Superior temporal gyrus (tissue), 1 donor: Measurements from ENCODE around the gene CRYBA2.

ENCODE experiments used
- DNase-seq: peaks from one replicate; pipeline ENCODE4 v3.0.0-alpha.2; 2016; ENCODE audit errors: extremely low spot score

The CRYBA2 gene

DNA sequence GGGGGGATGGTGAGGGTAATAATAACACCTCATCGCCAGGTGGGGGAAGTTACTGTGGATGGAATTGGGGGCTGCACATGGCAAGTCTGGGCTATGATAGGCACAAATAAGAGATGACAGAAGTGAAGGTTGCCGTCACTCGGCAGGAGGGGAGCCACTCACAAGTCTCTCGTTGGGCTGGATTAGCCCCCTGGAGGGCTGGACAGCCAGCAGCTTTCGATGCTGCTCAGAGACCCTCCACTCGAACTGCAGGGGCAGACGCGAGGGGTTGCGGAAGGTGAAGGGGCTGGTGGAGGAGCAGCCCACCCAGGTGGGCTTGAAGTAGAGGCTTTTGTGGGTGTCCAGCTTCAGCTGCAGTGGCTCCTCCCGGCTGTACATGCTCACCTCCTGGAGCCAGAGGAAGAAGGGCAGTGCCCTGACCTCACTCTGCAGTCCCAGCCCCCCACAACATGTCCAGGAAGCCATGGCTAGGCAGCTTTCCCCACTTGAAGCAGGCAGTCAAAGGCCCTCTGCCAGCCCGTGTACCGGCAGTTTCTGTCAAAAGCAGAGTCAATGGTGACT lies 29.9 kb upstream of the CRYBA2 start:
- DNase-seq, result no peak

DNA sequence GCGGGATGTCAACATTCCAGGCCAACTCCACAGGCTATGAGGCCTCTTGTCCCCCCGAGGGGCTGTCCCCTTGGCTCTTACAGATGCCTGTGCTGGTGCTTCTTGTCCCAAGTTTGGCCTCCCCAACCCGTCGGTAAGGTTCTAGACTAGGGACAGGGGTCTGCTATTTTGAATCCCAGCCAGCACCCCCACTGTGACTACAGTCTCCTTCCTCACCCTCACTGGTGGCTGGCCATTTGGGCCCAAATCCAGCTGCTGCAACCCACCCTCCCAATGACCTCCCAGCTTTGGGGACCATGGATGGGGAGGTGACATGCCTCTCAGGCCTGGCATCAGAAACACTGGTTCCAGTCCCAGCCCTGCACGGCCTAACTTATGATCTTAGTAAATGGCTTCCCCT lies 29.4 kb upstream of the CRYBA2 start:
- DNase-seq, result no peak

DNA sequence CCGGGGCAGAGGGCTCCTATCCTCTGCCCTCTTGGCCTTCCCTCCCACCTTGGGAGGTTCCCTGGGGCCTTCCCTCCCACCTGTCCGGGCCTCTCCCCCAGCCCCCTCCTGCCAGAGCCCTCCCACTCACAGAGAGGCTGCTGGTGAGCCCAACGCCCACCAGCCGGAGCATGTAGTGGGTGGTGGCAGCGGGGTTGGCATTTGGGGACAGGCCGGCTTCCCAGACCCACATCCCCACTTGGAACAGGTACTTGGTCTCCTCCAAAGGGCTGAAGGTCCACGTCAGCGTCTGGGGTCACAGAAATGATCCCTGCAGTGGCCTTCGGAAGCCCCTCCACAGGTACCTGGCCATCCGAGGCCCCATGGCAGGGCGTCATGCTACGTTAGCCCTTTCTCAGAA lies 28.8 kb upstream of the CRYBA2 start:
- DNase-seq, result no peak

DNA sequence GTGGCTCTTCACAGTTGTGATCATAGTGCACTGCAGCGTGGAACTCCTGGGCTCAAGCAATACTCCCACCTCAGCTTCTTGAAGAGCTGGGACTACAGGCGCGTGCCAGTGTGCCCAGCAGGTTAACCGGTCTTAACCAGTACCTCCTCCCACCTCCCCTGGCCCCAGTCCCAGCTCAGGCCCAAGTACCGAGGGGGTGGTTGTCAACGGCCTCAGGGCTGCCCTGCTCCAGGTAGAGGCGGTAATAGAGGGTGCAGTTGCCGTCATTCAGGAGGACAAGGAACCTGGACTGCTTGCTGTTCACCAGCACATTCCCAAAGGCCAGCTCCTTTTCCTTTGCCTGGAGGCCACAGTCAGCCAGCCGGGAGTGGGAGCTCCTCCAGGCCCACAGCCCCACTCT lies 28.4 kb upstream of the CRYBA2 start:
- no peak for DNase-seq

DNA sequence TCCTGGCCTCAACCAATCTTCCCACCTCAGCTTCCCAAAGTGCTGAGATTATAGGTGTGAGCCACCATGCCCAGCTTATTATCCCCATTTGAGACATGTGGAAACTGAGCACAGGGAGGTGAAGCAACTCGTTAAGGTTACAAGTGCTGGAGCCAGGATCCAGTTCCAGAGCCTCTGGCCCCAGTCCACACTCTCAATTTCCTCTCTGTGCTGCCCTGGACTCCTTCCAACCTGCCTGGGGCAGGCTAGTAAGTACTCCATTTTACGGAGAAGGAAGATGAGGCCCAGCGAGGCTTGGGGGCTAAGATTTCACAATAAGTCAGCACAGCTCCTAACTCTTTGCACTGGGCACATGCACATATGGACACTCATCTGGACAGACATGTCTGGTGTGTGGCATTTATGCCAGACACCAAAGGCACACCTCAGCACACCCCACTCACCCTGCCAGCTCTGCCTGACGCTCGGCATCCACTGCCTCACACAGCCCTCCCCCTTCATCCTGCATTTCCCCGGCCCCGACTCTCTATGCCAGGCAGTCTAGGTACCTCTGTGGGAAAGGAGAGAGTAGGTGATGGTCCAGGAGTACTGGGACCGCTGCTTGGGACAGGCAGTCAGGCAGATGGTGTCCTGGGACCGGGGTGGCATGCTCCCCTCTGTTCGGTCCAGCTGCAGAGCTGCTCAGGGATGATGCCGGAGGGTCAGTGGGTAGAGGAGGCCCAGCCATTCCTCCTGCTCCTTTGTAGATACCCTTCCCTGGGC lies 27.6 kb upstream of the CRYBA2 start:
- no peak for DNase-seq

DNA sequence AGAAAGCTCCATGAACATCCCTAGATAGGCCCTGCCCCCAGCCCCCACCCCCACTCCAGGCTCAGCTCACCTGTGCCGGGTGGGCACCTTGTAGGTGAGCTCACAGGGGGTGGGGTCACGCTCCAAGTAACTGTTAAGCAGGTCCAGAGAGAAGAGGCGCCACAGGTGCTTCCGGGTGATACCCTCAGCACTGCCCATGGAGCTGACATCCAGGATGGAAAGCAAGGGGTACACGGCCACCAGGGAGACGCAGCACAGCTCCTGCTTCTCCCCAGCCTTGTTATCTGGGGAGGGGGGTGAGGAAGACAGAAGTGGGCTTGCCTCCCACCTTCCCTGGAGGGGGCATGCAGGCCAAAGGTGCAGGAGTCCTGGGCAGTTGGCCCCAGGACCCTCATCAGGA lies 26.2 kb upstream of the CRYBA2 start:
- no peak for DNase-seq

DNA sequence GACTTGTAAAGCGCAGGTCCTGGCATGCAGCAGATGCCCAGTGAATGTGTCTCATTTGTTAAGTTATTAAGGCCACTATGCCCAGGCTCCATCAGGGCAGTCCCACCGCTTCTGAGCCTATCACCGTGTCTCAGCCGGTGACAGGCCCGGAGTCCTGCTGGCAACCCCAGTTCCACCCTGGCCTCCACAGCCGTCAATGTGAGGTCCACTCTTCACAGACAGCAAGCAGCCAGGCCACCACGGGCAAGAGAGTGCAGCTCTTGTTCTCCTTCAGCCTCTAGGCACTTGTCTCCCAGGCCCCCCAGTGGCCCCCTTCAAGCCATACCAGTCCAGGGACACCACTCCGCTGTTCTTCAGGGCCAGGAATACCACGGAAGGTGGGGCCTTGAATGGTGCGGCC lies 25.5 kb upstream of the CRYBA2 start:
- no peak for DNase-seq

DNA sequence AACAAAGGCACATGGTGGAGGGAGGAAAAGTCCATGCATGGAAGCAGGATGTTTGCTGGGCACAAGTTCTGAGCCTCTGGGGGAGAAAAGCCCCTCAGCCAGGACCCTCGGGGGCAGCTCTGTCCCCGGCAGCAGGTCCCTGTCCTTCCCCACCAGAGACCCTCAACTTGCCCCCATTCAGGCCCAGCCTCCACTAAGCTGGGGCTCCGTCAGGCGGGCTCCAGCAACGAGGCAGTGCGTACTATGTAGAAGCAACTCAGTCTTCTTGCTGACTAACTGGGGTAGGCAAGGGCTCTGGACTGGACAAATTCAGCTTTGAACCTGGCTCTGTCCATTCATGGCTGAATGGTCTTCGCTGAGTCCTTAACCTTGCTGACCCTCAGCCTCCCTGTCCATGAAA lies 25.1 kb upstream of the CRYBA2 start:
- DNase-seq, result no peak

DNA sequence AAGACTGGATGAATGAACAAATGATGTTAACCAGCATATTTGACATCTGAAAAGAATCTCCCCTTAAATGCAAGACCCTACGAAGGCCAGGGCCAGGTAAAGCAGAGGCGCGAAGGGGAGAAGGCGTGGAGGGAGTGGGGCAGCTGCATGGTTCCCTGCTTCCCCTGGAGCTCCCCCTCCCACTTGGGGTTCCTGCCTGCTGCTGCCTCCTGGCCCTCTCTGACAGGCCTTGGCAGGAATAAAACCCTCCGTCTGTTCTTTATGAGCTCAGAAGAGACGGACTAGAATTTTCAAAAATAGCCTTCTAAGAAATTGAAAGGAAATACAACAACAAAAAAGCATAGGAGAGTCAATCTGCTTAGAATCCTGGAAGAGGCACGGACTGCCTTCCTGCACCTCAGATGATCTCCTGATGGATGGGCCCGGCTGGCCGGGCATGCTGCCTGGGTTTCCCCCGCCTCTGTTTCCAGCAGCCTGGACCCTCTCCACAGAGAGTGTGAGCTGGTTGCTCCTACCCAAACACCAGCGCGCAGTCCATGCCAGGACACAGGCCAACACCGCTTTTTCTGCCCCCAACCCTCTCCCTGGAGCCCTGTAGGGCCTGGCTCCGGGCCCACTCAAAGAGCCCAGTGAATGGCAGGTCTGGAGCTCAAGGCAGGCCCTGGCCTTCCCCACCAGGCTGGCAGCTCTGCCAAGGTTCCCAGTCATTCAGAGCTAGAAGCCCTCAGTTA lies 24.1 kb upstream of the CRYBA2 start:
- peak; percentile 20 for DNase-seq

DNA sequence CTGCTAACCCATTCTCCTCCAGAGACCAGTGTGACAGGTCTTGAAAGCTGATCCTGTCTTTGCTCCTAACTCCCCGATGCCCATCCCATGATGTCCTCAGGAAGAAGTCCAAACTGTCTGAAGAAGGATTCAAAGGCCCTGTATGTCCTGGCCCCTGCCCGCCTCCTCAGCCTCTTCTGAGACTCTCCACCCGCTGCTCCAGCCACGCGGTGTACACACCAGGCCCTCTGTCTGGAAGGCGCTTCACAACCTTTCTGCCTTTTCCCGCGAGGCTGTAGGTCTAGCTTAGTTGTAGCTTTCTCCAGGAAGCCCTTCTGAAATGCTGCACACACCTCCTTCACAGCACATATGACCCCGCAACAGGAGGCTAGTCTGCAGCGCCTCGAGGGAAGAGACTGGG lies 23.5 kb upstream of the CRYBA2 start:
- no peak for DNase-seq

DNA sequence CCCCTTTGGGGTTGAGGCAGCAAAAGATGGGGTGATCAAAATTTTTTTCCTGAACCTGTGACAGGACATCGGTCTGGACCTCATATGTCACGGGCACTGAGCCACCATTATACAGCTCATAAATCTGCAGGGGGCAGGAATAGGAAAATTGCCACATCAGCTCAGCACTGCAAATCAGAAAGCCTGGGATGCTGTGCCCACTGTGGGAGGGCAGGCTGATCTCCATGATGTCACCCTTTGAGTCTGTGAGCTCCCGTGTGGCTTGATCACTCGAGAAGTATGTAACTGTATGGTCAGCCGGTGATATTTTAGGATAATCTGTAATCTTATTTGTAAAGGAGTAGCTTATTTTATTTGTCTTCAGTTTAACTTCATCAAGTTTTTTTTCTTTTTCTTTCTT lies 17.7 kb upstream of the CRYBA2 start:
- no peak for DNase-seq

DNA sequence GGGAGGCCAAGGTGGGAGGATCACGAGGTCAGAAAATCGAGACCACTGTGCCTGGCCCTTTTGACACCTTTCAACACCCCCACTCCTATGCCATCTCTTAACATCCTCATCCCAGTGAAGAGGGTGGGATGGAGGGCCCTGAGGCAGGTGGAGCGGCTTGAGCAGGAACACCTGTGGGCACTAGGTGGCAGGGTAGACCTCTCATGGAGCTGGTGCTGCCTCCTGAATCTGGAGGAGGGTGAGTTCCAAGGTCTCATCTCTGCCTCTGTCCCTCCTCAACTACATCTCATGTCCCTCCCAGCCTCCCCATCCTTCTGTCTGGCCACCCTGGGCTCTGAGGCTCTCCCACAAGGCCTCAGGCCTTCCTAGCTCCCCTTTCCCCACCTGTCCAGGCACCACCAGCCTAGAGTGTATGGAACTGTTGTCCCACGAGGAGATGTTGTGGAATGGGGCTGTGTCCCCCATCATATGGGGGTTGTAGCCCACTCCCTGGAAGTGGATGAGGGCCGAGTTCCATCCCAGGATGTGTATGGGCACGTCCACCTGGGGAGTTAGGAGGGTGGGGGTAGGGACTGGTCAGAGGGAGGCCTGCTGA lies 17.0 kb upstream of the CRYBA2 start:
- no peak for DNase-seq

DNA sequence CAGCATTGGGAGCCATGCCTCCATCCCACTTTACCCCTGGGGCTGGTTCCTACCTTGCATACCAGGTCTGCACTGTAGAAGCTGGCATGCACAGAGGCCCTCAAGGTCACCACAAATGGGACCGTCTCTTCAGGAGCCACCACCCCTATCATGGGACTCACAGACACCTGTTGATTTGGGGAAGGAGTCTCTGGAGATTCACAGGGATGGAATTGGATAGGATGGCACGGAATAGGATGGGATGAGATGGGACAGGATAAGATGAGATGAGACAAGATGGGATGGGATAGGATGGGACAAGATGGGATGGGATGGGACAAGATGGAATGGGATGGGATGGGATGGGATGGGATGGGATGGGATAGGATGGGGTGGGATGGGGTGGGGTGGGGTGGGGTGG lies 16.1 kb upstream of the CRYBA2 start:
- no peak for DNase-seq

DNA sequence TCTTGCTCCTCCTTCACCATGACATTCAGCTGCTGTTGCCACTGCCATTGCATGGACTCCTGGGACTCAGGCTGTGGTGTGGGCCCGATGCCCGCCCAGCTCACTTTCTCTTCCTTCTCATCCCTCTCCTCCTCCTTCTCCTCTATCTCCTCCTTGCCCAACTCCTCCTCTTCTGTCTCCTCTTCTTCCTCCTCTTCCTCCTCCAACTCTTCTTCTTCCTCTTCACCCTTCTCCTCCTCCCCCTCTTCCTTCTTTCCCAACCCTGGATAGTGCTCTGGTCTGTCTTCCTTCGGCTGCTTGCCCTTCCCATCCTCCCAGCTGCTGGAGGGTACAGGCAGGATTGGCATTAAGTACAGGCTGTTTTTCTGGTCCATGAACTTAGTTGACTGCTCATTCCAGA lies 10.8 kb upstream of the CRYBA2 start:
- DNase-seq, result no peak

DNA sequence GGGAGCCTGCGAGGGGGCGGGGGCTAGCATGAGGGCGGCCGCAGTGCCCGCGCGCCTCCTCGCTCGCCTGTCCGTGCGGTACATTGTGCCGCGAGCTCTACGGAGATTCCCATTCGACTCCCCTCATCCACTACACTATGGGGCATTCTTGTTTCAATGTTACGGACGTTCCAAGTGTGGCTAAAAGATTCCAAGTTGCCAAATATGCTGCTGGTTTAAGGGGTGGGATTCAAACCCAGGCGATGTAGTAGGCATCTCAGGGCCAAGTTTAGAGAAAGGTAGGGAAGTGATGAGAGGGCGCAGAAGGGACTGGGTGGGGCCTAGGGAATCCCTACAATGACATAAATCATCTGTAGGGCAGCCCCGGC lies 10.0 kb upstream of the CRYBA2 start:
- DNase-seq, result no peak

DNA sequence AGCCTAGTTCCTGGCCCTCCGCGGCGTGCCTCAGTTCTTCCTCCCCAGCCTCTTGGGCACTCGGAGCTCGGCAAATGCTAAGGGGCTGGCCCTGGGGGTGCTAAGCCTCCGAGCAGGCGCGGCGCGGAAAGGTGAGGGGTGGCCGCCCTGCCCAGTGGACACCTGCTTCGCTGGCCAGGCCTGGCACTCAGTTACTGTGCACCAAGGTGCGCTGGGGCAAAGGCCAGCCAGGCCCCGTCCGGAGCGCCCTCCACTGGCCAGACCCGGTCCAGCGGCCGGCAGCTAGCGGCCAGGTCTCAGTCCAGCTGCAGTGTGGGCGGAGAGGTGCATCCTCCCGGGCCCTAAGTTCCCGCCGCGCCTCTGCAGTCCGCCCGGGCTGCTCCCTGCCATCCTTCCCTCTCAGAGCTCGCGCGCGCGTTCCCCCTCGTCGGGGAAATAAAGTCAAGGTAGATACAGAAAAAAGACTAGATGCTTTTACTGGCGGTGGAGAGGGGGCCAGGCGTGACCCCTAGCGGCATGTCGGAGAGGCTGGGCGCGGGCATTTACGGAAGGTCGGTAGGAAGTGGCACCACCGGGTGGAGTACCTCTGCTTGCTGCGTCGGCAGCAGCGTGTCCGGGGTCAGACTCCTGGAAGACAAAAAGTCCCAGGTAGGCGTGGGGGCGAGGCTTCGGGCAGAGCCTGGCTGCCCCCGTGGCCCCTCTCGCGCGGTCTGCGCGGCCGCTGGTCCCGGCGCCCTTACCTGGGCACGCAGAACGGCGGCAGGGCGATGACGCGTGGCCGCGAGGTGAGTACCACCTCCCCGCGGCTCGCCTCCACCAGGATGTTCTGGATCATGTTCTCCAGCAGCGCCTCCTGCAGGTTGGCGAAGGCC lies 9.4 kb upstream of the CRYBA2 start:
- DNase-seq, result no peak

DNA sequence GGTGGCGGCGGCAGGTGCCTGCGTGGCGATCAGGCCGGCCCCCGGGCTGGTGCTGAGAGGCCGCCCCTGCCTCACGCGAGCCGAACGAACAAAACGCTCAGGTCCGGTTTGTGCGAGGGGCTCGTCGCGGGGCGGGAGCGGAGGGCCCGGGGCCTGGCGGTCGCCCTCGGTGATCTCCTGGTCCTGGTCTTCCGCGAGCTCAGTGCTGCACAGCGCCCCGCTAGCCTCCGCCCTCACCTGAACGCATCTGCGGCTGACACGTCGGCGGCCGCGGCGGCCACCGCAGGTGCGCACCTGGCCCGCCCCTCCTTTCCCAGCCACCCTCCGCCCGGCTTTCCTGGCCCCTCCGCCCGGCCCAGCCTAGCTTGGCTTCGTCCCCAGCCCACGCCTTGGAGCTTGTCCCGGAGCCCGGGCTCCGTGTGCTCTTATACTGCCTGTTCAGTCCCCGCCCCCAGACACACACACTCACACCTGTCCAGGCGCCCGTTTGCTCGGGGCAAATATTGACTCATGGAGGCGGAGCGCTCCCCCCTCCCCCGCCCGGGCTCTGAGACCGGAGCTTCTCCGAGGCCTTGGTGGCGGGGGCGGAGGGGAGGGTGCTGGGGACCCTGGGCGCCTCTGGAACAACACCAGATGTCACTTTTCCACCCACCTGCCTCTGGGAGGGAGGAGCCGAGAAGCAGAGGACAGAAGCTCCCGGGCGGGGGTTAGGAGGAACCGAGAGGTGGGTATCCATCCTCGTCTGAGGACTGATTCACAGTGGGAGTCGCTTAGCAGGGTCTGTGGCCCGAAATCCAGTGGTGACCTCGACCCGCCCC lies 8.6 kb upstream of the CRYBA2 start:
- no peak for DNase-seq

DNA sequence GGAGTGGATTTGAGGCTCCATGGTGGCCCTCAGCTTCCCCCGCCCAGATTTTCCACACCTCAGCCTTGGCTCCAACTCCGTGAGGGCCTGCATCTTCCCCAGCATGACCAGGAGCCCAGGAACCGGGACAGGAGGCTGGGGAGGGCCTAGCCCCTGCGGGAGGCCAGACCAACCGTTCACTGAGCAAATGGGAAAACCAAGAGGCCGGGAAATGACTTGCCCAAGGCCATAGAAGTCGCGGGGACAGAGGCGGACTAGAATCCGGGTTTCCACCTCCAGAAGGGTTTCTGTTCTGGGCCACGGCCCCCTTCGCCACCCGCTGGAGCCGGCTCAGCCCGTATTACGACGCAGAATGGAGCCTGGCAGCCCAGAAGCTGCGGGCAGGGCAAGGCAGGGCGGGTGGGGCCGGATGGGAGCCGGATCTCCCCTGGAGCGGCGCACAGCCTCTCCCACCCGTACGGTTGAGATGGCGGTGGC lies 7.9 kb upstream of the CRYBA2 start:
- no peak for DNase-seq

DNA sequence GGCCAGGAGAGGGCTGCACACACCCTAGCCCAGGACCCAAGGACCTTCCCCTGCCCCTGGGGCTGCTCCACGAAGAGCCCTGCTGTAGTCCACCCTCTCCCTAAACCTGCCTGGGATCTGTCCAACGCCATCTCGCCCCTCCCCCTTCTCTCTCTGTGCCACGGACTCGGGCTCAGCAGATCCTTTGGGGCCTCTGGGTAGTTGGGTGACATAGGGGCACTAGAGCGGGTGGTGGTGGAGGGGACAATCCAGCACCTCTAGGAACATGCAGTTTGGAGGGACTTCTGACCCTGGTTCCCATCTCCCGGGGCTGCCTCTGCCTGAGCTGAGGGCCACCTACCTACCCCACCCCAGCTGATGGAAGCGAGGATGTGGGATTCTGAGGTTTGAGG lies 7.3 kb upstream of the CRYBA2 start:
- DNase-seq, result no peak

DNA sequence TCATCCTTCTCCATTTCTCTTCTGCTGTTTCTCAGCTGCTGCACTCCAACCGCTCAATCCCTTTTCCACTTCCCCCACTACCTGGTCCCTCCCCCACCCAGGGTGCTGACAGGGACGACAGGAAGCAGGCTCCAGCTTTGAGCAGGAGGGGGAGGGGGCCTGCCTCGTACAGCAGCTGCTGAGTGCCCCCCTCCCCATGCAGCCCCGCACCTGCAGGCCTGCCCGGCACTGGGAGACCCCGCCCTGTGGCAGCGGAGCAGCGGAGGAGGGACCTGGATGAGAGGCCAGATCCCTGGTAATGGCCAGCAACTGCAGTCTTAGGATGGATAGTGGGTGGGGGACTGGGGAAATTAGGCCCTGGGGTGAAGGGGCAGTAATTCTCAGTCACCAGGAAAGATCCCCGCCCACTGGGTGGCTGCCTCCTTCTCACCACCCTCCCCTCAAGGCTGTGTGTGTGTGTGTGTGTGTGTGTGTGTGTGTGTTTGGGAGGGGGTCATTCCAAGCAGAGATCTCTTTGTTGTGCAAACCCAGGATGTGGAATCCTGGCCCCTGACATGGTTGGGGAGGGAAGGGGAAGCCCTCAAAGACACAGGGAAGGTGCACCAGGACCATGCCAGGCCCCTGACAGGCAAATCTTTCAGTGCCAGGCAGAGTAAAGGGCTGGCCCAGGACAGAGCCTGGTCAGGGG lies 6.8 kb upstream of the CRYBA2 start:
- DNase-seq, result no peak
